ENCODE results near the gene CDK8.

The CDK8 gene

DNA sequence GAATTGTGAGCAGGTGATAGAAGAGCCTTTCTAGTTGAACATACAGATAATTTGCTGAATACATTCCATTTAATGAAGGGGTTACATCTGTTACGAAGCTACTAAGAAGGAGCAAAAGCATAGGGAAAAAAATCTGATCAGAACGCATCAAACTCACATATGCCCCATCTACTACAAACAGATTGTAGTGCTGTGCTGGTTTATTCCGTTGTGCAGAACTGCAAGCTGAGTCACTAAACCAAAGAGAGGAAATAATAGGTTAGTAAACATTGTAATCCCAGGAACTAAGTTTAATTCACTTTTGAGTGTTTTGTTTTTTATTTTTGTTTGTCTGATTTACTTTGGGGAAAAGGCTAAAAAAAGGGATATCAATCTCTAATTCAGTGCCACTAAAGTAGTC lies 136.3 kb downstream of the CDK8 start:
- no peak for DNase-seq

DNA sequence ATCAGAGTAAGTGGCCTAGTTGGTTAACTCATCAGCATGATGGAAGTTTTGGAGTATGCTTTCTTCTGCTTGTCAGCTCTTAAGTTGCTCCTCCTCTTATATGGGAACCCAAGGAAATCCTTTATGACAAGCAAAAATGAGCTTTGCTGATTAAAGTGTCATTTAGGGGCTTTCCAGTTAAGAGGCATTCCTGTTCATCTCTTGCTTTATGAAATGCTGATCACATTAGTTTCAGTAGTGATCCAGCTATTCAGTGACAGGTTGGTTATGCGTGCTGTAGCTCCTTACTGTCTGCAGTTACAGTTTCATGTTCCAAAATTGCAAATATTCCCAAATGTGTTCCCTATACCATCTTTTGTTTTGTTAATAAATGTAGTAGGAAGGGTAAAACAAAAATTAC lies 146.6 kb downstream of the CDK8 start:
- no peak for DNase-seq

DNA sequence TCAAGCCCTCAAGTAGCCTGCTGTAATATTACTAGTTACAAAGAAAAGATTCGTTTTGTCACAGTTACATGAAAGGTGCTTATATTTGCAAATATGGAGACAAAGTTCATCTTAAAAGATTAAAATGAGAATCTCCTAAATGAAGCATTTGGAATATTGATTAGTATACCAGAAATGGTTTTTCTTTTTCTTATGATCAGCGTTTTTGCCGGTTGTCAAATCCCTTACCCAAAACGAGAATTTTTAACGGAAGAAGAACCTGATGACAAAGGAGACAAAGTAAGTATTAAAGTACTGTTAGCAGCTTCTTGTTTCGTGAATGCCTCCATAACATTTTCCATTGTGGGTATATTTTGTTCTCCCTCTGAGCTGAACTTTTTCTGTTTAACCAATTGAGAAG lies 147.1 kb downstream of the CDK8 start:
- DNase-seq, result no peak

DNA sequence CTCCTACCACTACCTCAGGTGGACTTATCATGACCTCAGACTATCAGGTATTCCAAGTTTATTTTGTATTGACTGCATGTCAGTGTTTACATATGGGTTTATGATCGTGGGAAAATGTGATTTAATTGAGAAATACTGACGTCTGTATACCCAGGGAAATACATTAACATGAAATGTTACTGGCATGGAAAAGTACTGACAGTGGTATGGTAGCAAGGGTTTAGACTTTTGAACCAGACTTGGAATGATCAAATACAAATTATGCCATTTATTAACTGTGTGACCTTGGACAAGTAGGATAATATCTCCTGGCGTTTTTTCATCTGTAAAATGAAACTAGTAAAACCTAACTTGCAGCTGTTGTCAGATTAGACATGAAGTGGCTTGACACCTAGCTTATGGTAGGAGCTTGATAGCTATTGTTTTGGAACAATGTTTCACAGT lies 147.7 kb downstream of the CDK8 start:
- DNase-seq, result no peak

DNA sequence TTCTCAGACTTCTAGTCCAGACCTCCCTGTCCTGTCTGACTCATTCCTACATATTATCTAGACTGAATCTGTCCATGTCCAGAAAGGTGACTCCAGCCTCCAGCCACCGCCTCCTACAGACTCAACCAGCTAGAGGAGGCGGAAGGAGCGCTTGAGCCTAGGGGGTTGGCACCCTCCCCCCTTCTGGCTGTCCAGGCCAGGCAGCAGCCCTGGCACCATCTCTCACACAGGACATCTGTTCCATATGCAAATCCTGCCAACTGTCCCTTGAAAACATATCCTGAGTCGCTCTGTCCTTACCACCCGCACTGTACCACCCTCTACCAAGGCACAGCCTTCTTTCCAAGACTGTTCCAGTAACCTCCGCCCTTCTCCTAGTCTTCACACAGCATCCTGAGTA lies 152.9 kb downstream of the CDK8 start:
- no peak for DNase-seq

DNA sequence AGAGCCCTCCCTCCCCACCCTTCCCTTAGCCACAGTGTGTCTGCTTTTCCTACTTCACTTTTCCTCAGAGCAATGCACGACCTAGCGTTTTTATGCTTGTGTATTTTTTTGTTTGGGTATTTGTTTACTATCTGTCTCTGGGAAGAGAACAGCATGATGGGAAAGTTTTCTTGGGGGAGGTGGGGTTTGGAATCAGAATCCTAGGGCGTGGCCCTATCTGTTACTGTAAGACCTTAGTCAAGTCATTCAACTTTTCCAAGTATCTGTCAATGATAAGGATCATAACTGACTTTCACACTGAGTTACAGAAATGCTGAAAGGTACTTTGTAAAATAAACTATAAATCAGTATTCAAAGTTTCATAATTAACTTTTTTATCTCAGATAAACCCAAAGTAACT lies 157.3 kb downstream of the CDK8 start:
- DNase-seq, result no peak

DNA sequence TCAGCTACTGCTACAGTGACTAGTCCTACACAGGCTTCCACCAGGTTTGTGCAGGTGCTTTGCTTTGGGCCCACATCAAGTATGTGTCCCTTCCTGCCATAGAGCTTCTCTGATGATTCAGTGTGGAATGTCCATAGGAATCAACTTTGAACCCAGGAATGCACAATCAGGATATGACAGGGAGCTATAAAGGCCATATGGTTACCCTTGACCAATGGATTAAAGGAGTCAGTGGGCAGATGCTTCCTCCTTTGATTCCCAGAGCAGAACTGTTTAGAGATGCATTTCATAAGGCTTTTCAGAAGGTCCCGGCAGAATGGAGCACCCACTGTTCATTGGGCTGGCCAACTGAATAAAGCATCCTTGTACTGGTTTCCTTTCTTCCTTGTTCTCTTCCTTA lies 158.3 kb downstream of the CDK8 start:
- no peak for DNase-seq

DNA sequence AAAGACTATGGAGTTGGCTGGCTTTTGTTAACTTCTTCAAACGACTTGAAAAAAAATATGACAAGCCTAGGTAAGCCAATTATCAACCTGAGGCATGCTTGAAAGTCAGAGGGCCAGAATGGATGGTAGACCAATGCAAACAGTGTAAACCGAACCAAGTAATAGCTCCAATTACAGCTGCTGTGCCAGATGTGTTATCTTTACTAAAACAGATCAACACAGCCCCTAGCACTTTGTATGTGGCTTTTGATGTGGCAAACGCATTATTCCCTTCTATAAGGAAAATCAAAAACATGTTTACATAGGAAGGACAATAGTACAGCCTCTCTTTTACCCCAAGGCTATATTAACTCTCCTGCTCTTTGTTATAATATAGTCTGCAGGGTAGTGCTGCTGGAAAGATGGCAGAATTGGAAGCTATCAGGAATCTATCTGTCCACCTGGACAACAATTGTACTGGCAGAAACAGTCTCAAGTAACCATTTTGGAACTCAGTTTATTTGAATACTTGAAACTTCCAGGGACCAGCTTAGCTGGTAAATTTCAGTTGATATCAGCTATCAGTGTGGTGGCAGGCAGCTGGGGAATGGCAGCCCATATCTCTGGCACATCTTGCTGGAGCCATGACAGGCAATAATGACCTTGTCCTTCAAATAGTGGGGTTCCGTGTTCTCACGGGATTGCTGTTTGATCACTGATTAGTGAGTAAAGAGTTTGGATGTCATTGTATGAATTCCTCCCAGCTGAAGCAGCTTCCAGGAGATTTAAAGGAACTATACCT lies 159.2 kb downstream of the CDK8 start:
- no peak for DNase-seq

DNA sequence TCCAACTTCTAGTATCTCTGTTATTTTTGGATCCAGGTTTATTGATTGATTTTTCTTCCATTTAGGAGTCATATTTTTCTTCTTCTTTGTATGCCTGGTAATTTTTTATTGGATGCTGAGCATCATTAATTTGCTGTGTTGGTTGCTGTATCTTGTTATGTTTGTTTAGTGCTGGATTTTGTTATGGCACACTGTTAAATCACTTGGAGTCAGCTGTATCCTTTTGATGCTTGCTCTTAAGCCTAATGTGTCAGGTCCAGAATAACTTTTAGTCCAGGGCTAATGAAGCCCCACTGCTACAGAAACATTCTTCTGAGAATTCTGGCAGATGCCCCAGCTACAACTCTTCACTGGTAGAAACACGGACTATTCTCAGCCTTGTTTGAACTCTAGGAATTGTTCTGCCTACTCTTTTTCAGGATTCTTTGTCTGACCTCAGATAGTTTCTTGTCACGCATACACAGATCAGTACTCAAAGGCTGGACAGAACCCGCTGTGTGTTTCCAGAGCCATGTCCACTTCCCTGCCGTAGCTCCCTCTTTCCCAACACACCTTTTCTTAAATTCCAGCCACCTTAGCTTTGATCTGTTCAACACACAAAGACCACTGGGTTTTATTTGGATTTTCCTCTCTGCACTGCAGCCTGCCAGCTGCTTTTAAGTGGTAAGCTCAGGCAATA lies 166.5 kb downstream of the CDK8 start:
- DNase-seq, result no peak

DNA sequence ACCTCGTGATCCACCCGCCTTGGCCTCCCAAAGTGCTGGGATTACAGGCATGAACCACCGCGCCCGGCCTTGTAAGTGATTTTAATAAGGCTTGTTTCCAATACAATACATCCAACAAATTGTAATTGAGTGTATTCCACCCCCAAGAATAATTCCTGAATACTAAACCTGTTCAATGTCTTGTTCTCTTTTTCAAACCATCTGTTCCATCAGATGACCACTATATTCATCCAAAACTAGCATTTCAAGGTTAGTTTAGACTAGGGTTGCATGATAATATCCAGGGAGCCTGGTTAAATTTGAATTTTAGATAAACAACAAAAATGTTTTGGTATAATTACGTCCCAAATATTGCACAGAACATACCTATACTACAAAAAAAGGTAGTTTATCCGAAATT lies 168.1 kb downstream of the CDK8 start:
- no peak for DNase-seq

DNA sequence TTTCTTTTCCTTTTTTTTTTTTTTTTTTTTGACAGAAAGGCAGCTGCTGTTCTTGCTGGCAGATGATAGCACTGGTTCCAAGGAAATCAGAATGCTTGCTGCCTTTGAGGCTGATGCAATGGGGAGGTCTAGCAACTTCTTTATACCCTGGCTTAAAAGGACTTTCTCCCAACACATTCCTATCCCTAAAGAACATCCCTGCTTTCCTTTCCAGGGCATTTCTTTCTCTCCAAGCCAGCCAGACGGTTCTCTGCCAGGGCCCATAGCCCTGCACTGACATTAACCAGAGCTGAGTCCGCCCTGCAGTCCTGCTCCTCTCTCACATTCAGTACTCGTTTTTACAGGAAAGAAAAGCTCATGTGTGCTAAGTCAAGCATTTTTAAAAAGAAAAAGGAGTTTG lies 169.7 kb downstream of the CDK8 start:
- no peak for DNase-seq

DNA sequence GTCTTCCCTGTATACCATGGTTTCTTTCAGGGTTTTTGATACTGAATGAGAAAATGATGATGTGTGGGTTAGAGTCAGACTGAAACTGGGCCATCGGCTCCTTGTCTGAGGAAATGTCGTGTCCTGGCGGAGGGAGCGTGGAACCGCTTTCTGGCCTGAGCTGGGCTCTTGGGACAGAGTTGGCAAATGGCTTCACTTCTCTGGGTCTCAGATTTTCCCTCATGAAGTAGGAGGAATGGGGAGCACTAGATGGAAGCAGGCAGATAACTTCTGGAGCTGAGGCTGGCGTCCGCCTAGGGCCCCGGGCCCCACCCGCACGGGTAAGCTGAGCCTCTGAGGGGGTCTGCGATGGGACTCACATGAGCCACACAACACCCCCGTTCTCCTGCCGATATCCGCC lies 170.3 kb downstream of the CDK8 start:
- no peak for DNase-seq

DNA sequence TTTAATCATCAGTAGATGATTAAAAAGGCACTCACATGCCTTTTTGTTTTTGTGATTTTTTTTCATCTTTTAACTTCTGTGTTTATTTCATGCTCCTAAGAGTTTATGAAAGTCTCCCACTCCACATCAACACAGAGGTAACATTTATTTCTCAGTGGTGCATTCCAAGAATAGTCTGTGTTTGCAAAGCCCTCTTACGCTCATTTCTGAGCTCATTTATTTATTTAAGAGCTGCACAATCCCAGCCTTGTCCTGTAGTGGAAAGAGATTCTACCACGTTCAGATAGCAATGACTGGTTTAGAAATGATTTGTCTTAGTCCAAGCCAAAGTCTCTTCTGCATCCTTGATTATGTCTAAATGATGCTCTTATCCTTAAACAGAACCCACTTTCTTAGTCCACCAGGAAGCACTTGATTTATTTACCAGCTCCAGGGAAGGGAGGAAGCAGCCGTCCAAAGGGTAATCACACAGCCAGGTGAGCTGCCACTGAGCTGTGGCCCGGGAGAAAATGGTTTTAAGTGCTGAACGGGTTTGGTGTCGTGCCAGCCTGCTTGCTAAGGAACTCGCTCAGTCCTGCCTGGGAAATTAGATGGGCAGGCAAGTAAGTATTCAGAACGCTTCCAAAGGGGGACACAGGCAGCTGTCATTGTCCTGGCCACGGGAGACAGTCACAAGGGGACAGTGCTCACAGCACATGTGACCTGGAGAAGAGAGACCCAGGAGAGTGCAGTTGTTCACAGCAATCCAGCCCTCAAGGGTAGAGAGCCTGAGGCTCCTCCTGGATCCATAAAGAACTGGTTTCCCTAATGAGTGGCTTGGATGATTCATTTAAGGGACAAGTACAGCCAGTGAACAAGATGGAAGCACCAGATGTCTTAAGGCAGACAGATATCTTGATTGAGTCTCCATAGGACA lies 171.8 kb downstream of the CDK8 start:
- no peak for DNase-seq

DNA sequence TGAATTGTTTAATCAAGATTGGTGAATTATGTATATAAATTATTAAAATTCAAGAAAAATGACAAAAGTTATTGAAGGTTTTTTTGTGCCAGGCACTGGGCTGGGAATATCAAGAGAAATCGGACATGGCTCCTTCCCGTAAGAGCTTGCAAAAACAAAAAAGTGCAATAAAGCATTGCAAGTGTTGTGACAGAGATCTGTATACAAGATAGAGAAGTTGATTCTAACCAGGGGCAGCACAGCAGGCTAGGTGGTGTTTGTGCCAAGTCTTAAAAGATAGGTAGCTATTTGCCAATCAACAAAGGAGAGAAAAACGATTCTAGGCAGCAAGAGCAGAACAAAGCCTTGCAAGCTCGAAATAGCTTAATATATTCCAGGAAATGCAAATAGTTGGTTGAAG lies 179.8 kb downstream of the CDK8 start:
- DNase-seq, result no peak

DNA sequence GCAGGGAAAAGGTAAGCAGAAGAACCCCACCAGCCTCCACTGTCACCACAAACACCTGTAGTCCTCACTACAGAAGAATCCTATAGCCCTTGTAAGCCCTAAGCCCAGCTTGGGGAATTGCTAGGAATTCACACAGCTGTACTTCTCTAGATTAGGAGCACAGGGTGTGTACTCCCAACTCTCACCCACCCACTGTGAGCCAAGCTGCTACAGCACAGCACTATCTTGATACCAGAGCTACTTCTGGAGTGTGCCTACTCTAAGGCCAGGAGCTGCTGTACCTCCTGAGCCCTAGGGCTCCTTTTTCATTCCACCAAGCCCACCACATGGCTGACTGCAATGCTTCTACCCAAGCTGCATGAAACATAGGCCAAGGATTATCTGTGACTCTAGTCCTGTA lies 181.2 kb downstream of the CDK8 start:
- DNase-seq, result no peak

DNA sequence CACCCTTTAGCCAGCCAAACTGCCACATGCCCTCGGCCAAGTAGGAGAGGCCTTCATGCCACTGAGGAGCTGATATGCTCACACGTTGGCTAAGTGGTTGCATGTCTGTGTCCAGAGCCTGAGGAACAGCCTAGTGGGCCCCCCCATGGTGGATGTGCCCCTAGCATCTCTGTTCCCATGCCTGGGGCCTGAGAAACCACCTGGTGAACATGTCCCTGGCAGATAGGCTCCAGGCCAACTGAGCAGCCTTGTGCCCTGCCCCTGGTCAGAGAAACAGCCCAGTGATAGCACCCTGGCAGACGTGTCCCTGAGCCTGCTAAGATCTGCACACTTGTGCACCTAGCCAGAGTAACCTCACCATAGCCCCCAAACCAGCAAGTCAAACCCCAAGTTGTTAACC lies 181.7 kb downstream of the CDK8 start:
- no peak for DNase-seq

DNA sequence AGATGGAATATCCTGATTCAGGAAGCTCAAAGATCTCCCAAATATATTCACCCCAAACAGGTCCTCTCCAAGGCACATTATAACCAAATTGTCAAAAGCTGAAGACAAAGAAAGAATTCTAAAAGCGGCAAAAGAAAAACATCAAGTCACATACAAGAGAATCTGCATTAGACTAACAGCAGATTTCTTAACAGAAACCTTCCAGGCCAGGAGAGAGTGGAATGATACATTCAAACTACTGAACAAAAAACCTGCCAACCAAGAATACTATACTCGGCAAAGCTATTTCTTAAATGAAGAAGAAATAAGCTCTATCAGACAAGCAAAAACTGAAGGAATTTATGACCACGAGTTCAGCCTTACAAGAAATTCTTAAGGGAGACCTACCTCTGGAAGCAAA lies 183.0 kb downstream of the CDK8 start:
- no peak for DNase-seq

DNA sequence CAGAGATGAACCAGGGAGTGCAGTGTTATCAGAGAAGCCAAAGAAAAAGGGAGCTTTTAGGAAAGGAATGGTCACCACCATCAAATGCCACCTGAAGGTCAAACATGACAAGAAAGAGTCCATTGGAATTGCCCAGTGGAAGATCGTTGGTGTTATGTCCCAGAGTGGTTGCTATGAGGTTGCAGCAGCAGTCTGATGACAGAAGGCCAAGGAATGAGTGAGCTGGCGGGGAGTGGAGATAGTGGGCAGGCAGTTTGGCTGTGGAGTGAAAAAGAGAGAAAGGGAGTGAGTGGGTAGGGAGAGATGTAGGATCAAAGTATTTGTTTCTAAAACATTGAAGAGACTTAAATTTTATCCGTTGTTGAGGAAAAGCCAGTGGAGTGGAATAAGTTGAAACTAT lies 186.2 kb downstream of the CDK8 start:
- DNase-seq, result no peak

DNA sequence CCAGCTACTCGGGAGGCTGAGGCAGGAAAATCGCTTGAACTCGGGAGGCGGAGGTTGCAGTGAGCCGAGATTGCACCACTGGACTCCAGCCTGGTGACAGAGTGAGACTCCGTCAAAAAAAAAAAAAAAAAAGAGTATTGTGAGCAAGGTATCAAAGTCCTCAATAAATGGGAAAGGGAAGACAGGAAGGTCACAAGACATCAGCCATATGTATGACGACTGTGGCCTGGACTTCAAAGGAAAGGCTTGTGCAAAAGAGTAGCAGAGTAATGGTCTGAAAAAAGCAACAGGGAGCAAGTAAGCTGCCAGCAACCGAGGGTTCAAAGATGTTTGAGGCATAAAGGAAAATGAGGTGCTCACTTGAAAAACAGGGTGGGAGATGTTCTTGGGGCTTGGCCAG lies 187.5 kb downstream of the CDK8 start:
- DNase-seq, result no peak

DNA sequence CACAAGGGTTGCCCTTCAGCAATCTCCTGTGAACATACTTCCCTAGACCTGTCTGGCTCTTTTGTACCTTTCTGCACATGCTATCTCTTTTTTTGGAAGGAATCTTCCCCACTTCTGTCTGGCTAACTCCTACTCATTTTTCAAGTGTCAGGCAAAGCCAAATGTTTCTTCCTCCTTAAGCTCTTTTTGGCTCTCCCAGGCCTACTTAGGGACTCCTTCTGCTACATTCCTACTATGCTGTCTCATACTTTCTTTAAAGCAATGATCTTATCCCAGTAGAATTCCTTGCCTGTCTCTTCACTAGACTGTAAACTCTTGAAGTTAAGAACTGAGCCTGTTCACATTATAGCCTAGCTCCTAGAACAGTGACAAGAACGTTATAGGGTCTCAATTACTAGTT lies 188.6 kb downstream of the CDK8 start:
- no peak for DNase-seq

DNA sequence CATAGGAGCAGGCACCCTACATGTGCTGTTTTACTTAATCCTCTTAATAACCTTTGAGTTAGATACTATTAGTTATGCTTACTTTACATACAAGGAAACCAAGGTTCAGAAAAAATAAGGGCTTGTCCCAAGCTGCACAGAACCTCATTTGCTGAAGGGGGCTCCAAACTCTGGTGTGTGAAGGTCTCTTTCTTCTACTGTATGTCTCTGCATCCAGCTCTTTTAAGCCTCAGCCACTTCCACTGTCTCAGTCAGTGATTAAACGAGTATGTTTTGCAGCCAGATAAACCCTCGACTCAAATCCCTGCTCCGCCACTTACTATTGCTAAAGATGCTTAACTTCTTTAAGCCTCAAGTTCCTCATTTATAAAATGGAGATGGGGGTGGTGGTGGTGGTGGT lies 191.2 kb downstream of the CDK8 start:
- no peak for DNase-seq

DNA sequence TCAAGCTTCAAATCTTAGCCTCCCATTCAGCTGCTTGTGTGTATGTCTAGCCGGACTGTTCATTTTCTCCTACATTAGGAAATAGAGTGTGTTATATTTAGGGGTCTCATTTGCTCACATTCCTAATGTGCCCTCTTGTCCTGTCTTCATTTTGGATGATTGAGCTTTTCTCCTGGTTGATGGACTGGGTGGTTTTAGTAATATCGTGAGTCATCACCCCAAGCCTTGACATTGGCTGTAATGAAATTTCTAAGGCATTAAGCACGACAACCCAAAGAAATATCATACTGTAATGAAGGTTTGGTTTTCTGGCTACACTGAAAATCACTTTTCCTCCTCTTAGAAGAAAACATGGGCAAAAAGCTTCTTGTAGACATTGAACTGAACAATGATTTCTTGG lies 192.8 kb downstream of the CDK8 start:
- DNase-seq, result no peak

DNA sequence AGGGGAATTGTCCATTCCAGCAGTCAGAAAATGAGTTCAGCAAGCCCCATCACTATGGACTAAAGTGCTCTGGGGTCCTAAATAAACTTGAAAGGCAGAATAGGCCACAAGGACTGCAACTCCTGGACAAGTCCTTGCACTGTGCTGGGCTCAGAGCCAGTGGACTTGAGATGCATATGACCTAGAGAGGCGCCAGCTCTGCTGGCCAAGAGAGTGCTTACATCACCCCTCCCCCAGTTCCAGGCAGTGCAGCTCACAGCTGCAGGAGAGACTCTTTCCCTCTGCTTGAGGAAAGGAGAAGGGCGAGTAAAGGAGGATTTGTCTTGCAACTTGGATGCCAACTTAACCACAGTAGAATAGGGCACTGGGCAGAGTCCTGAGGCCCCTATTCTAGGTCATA lies 194.1 kb downstream of the CDK8 start:
- DNase-seq, result no peak
